NAMALWA (cell line): Measurements from ENCODE around the gene ZNF248.

ENCODE experiments used
- DNase-seq: peaks from one replicate; pipeline ENCODE4 v3.0.0-alpha.2; 2015; ENCODE audit warnings: low spot score

Gene ZNF248

GRCh38 chr10:37821237-37821636 is 36.2 kb downstream of the ZNF248 start:
- no peak for DNase-seq

- no peak for DNase-seq
These were observed 37.6 kb downstream of the ZNF248 start for GRCh38 chr10:37819797-37820196.

- no peak for DNase-seq
These were observed 41.1 kb downstream of the ZNF248 start for GRCh38 chr10:37816290-37816689.

DNA sequence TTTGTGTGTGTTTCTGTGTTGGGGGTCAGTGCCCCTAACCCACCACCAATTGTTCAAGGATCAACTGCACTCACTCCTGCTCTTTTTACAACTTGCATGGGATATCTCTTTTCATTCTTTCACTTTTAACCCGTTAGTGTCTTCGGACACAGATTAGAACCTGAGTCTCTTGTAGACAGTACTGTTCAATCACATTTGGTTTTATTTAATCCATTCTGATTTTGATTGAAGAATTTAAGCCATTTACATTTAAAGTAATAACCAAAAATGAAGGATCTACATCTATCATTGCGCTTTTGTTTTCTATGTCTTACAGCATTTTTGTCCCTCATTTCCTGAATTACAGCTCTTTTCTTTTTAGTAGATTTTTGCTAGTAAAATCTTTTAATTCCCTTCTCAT is 43.6 kb downstream of the ZNF248 start:
- DNase-seq: no peak

GRCh38 chr10:37812290-37812689 is 45.1 kb downstream of the ZNF248 start:
- DNase-seq: no peak

- no peak for DNase-seq
These were observed 54.1 kb downstream of the ZNF248 start for GRCh38 chr10:37803269-37803668.

GRCh38 chr10:37801557-37801956 is 55.9 kb downstream of the ZNF248 start:
- DNase-seq: no peak

GRCh38 chr10:37794305-37794976 is 63.0 kb downstream of the ZNF248 start:
- no peak for DNase-seq

DNA sequence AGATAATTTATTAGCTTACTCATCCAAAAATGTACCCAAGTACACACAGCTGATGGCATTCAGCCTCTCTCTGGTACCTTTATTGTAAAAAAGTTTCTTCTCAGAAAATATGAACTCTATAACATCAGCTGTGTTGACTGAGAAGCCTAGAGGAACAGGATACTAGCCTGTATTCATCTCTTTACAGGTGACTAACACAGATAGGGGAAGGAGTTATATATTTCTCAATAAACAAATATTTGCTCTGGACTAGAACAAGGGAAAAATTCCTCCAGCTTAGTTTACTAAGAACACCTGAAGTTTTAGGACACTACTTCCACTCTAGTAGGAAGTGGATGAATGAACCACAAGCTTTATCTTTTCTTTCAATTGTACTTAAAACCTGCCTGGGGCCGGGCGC is 67.8 kb downstream of the ZNF248 start:
- no peak for DNase-seq

DNA sequence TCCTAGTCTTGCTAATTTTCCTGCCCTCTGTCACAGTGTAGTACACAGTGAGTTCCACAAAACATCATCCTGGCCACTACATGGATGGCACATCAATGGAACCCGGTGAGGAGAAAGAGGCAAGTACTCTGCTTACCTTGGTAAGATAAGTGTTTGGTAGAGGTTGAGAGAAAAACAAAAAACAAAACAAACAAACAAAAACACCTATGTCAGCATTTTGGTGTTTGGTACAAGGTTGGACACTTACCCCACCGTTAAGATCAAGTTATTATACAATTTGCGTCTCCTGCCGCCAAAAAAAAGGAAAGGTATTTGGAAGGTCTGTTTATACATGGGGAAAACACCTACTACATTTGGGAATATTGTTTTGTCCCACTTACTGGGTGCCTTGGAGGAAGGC is 72.7 kb downstream of the ZNF248 start:
- no peak for DNase-seq

GRCh38 chr10:37780536-37780935 is 76.9 kb downstream of the ZNF248 start:
- DNase-seq: no peak

- DNase-seq: no peak
These were observed 80.4 kb downstream of the ZNF248 start for GRCh38 chr10:37777056-37777455.

DNA sequence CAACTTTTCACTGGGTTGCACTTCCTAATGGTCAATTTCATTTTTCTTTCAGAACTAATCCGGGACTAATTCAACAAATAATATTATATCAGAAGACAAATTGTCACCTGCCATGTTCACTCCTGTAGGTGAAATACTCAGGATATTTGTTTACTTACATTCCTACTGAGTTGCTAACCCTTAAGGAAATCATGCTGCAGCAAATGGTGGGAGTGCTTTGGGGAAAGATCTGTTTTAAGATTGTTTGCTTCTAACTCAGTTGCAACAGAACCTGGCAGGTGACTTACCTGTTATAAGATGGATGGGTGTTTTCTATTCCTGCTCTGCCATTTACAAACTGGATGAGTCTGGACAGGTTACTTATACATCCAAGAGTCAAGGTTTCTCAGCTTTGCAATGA is 81.8 kb downstream of the ZNF248 start:
- no peak for DNase-seq

DNA sequence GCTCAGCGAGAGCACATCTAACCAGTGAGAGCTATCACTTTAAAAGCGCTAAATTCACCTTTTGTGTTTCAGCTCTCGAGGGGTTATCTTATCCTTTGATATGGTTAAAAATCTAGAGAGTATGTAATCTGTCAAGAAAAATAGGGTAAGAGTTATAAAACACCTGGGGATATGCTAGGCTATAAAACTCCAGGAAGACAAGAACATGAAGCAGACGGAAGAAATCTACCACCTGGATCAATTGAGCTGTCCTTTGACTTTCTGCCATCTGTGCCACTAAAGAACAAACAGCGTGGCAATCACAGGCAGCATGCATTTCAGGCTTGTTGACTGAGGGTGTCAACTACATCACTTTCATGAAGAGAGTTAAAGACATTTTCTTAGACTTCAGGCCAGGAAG is 83.1 kb downstream of the ZNF248 start:
- DNase-seq: no peak

GRCh38 chr10:37765216-37765615 is 92.2 kb downstream of the ZNF248 start:
- no peak for DNase-seq

GRCh38 chr10:37763132-37763531 is 94.3 kb downstream of the ZNF248 start:
- DNase-seq: no peak

GRCh38 chr10:37762287-37762686 is 95.1 kb downstream of the ZNF248 start:
- no peak for DNase-seq

DNA sequence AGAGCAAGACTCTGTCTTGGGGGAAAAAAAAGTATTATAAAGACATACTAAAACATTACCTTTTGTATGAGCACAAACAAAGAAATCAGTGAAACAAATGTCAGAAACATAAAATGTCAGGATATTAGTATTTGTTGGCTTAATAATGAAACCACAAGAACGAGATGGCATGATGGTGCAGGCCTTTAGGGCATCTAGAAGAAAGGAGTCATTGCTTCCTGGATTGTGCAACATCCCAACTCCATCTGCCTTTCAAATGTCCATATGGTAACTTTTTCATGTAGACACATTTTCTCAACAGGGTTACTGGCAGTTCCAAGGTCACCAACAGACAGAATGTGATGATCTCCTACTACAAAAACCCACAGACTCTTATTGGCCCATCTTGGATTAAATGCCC is 96.6 kb downstream of the ZNF248 start:
- DNase-seq: no peak

DNA sequence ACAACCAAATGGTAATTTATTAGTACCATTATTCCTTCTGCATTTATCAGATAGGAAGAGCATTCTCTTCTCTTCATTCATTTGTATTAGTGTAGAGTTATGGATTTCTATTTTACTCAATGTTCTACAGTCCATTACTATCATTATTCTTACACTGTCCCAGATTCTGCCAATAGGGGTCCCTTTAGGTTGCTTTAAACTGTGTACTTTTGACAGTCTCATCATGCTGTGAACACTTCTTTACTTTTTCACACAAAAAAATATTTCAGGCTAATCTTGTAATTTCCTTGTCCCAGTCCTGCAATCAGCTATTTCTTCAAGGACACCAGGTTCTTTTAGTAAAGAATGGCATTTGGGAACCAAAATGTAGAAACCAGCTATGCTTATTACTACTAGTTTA is 99.3 kb downstream of the ZNF248 start:
- no peak for DNase-seq

- peak; percentile 57 for DNase-seq
These were observed 102.7 kb downstream of the ZNF248 start for GRCh38 chr10:37754538-37755323.

- no peak for DNase-seq
These were observed 105.0 kb downstream of the ZNF248 start for GRCh38 chr10:37752334-37752875.

DNA sequence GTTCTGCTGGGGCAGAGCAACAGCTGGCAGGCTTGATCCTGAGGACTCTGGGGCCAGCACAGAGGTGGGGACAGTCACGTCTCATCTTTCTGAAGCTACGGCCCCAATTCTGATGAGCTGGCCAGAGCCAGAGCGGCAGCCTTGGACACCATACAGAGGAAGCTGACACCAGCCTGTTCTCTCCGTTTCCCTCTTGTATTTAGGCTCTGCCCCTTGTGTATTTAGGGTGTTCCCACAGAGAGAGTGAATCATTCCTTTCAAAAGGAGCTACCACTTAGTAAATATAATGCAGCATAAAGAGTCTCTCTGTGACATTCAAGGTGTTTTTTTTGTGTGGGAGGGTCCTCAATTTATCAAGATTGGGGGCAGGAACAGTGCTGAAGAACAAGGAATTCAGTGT is 109.2 kb downstream of the ZNF248 start:
- DNase-seq: no peak

GRCh38 chr10:37747081-37747480 is 110.3 kb downstream of the ZNF248 start:
- DNase-seq: no peak

- no peak for DNase-seq
These were observed 115.6 kb downstream of the ZNF248 start for GRCh38 chr10:37741831-37742230.
